GM18861 (cell line): Measurements from ENCODE around the gene ZNF362.

ENCODE experiments used
- ATAC-seq: cut with Tn5 transposase; IDR thresholded peaks from one replicate; pipeline ENCODE4 v1.9.1; 2021; ENCODE audit not compliant: unreplicated experiment

The ZNF362 gene

GRCh38 chr1:33267468-33268205 lies 11.3 kb downstream of the ZNF362 start:
- ATAC-seq: no peak

- ATAC-seq: no peak
These were observed 12.2 kb downstream of the ZNF362 start for GRCh38 chr1:33268457-33268856.

GRCh38 chr1:33268927-33269610 lies 12.8 kb downstream of the ZNF362 start:
- no peak for ATAC-seq

- ATAC-seq: no peak
These were observed 13.3 kb downstream of the ZNF362 start for GRCh38 chr1:33269621-33270020.

GRCh38 chr1:33270379-33270778 lies 14.1 kb downstream of the ZNF362 start:
- ATAC-seq: no peak

- no peak for ATAC-seq
These were observed 14.6 kb downstream of the ZNF362 start for GRCh38 chr1:33270808-33271465.

GRCh38 chr1:33271666-33272505 lies 15.6 kb downstream of the ZNF362 start:
- ATAC-seq: no peak

GRCh38 chr1:33272509-33272908 lies 16.2 kb downstream of the ZNF362 start:
- no peak for ATAC-seq

- ATAC-seq: no peak
These were observed 16.6 kb downstream of the ZNF362 start for GRCh38 chr1:33272930-33273329.

- ATAC-seq: no peak
These were observed 17.1 kb downstream of the ZNF362 start for GRCh38 chr1:33273406-33273805.

- no peak for ATAC-seq
These were observed 17.7 kb downstream of the ZNF362 start for GRCh38 chr1:33273961-33274371.

GRCh38 chr1:33274446-33274845 lies 18.2 kb downstream of the ZNF362 start:
- no peak for ATAC-seq

GRCh38 chr1:33275195-33275594 lies 18.9 kb downstream of the ZNF362 start:
- ATAC-seq: no peak

GRCh38 chr1:33275706-33276572 lies 19.6 kb downstream of the ZNF362 start:
- no peak for ATAC-seq

GRCh38 chr1:33276573-33277298 lies 20.4 kb downstream of the ZNF362 start:
- no peak for ATAC-seq

GRCh38 chr1:33277488-33278084 lies 21.3 kb downstream of the ZNF362 start:
- ATAC-seq: no peak

GRCh38 chr1:33280091-33280661 lies 23.9 kb downstream of the ZNF362 start:
- ATAC-seq: no peak

- no peak for ATAC-seq
These were observed 25.4 kb downstream of the ZNF362 start for GRCh38 chr1:33281554-33282303.
